ENCODE data around the gene DAAM2.

Gene DAAM2

GRCh38 chr6:39850736-39851297 lies 58.6 kb downstream of the DAAM2 start:
- DNase-seq, result no peak

DNA sequence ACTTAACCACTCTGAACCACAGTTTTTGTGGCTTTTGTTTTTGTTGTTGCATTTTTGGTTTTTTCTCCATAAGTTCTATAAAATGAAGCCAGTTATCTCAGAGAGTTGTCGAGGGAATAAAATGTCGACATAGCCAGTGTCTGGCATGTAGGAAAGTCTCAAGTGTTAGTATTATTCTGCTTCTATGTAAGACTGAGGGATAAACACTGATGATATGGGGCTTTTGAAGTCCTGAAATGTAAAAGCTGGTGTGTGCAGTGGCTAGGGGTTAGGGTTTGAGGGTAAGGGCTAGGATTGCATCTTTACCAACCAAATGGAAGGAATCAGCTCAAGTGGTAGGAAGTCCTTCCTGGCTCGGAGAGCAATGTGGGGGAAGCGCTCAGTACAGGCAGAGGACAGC lies 59.2 kb downstream of the DAAM2 start:
- DNase-seq, result no peak

DNA sequence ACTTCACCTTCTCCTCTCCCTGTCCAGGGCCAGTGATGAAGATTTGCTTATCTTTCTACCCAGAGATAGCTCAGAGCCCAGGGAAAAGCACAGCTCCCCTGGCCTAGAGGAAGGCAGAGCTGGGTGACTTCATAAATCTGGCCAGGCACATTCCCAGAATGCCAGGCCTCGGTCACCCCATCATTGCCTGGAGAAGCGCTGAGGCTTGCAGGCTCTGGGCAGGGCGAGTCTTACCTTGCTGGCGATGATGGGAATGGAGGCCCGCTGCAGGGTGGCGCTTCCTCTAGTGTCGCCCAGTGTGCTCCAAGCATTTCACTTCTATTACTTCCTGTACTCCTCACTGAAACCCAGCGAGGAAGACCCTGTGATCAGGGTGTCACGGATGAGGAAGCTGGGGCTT lies 60.1 kb downstream of the DAAM2 start:
- no peak for DNase-seq

GRCh38 chr6:39853604-39854003 lies 61.4 kb downstream of the DAAM2 start:
- DNase-seq, result no peak

DNA sequence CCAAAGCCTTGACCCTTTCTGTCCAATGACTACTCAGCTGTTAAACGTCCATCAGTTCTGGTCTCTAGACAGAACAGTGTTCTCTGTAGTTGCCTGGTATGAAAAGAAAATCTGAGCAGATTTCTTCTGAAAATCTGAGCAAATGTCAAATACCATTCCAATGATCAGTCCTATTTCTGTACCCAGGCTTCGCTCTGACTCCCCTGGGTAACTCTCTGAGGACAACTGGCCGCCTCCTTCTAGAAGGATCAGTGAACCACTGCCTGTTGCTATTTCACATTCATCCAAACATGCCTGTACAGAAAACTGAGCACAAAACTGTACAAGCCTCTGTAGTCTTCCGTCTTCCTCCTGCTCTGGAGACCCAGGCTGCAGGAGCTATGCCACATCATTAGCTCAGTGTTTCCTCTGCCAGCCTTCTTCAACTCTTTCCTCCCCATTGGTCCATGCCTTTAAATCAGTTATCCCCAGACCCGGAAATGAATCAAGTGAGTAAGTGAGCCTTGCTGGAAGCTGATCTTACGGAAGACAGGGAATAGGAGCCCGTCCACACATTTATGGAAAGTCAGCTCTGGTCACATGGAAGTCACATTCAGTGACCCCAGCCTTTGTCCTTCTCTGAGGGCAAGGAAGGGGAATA lies 63.3 kb downstream of the DAAM2 start:
- no peak for DNase-seq

DNA sequence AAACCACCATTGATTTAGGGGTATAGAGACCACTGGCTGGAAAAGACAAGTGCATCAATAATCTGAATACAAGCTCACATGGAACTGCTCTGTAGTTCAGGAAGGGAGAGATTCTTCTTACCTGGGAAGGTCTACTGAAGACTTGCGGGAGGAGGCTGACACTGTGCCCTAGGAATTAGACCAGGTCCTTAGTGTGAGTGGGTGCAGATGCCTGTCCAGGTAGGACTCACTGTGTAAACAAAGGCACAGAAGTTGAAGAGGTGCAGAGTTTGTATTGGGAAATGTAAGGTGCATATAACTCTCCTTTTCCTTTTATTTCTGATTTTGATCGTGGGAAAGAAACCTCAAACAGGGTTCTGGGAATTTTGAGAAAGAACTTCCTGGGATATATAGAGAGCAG lies 66.8 kb downstream of the DAAM2 start:
- no peak for DNase-seq

DNA sequence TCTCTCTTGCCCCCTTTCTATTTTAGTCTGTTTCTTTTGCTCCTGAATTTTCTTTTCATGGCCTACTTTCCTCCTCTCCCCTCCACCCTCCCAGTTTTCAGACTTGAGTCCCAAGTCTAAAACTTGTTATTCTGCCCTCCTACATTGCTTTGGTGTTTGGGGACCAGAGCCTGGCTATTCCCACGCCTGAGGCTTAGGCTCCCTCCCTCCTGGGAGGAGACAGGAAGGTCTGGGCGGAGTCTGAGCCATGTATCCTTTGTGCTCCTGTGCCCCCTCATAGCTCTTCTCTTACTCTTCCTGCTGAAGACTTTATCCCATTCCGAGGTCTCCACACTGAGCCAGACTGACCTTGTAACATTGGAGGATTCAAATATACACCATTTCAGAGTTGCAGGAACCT lies 69.5 kb downstream of the DAAM2 start:
- DNase-seq, result no peak

- no peak for DNase-seq
Measured at GRCh38 chr6:39865011-39865888, 73.1 kb downstream of the DAAM2 start.

GRCh38 chr6:39867592-39867991 lies 75.4 kb downstream of the DAAM2 start:
- no peak for DNase-seq

DNA sequence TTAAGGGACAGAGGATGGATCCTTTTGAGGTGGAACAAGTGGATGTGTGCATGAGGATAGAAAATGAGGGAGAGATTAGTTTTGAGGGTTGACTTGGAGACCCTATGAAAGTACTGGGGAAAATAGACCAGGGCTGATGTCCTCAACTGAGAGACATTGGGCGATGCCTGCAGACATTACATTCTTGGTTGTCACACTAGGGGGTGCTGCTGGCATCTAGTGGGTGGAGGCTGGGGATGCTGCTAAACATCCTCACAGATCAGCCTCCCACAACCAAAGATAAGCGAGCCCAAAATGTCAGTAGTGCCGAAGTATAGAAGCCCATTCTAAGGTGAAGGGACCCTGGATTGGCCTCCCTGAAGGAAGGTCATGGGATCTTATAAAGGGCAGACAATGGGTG lies 78.8 kb downstream of the DAAM2 start:
- DNase-seq, result no peak

DNA sequence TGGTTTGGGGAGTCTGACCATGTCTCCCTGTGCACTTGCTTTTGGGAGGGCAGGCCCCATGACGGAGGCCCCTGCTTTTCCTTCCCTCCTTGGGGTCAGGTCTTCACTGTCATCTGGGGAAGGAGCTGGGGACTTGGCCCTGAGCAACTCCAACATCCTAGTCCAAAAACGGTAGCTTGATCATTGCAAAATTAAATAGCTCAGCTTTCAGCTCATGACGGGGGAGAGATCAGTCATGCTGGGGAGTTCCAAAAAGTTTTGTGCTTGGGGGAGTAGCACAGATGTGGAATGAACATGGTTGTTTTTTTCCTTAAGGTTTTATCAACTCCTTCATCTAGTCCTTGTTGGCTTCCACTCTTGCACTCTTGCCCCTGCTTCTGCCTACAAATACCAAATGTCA lies 81.3 kb downstream of the DAAM2 start:
- DNase-seq, result no peak

- DNase-seq, result no peak
Measured at GRCh38 chr6:39876111-39876510, 83.9 kb downstream of the DAAM2 start.

DNA sequence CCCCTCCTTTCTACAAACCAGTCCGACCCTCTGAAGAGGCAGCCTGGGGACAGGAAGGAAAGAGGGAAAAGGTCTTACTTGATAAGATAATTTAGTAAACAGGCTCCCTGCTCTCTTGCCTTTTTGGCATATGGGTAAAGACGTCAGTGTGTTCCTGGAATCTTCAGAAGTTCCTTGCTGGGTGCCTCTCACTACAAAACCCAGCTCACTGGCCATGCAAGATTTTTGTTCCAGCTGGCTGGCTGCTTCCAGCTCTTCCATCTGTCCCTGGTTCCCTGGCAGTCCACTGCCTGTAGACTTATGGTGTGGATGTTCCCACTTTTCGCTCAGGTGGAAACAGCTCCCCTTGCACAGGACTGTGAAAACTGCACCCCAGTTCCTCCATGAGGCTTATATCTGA lies 84.7 kb downstream of the DAAM2 start:
- no peak for DNase-seq

DNA sequence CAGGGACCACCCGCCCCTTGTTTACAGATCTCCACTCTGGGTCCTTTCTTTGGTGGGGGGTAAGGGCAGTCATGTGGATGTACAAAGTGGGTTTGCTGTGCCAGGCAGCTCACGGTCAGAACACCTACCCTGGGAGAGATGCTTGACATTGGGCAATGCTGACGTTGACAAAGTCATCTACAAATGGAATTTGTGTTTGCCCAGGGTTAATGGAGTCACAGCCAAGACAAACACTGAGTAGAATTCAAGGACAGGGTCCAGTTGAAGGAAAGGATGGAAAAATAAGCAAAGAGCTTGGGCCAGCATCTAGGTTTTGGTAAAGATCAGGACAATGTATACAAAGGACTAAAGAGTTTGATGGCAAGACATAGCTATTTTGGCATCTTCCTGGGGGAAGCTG lies 87.4 kb downstream of the DAAM2 start:
- DNase-seq, result no peak

- peak; percentile 9 for DNase-seq
Measured at GRCh38 chr6:39880594-39880993, 88.4 kb downstream of the DAAM2 start.

GRCh38 chr6:39881851-39882530 lies 89.8 kb downstream of the DAAM2 start:
- no peak for DNase-seq

DNA sequence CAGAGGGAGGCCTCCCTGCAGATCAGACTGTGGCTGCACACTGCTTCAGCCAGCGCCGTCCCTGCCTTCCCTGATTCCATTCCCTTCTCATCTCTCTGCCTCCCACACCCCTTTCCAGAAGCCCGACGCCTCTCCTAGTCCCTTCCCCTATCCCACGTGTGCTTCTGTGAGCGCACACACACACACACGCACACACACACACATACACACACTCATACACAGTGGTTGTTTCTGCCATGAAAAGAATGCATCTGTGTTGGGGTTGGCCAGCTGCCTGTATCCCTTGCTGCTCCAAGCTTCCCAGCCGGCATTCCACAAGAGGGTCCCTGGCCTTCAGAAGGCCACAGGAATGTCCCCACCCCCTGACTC lies 90.3 kb downstream of the DAAM2 start:
- DNase-seq, result no peak

GRCh38 chr6:39884696-39885095 lies 92.5 kb downstream of the DAAM2 start:
- DNase-seq, result no peak

GRCh38 chr6:39885691-39886090 lies 93.5 kb downstream of the DAAM2 start:
- DNase-seq, result no peak

GRCh38 chr6:39886871-39887270 lies 94.7 kb downstream of the DAAM2 start:
- DNase-seq, result no peak

DNA sequence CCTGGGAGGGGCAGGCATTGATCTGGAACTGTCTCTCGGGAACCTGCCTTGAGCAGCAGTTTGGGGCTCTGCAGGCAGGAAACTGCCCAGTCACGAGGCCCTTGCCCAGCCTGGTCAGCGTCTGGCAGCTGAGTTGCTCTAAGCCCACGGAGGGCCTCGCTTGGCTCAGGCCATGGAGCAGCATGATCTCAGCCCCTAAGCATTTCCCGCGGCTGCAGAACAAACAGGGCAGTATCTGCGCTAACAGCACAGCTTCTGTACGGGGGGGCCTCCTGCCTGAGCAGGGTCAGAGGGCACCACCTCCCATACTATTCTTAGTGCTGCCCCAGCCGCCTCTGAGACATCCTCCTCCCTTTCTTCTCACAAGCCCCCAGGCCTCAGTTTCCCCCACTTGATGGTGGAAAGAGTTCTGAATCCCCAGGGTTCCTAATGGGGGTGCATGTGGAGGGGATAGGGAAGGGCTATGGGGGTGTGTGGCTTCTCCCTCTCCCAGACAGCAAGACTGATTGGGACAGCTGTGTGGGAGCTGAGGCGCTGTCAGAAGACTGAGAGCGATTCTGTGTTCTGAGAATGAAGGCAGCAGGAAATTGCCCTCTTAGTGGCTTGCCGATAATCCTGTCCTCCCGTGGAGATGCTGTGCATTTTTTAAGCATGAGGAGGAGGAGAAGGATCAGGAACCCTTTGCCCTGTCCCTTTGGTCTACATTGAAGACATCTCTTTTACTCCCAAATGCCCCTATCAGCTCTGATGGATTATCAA lies 95.7 kb downstream of the DAAM2 start:
- DNase-seq, result no peak

DNA sequence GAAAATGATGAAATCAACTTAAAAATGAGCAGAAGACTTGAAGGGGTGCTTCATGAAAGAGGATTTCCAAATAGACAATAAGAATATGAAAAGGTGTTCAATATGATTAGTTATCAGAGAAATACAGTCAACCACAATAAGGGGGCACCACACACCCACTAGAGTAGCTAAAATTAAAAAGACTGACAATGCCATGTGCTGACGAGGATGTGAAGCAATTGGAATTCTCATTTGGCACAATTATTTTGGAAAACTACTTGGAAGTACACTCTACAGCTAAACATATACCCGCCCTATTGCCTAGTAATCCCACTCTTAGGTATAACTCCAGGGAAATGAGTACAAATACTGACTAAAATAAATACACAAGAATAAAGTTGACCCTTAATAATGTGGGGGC lies 97.1 kb downstream of the DAAM2 start:
- DNase-seq, result no peak

GRCh38 chr6:39891353-39891752 lies 99.2 kb downstream of the DAAM2 start:
- no peak for DNase-seq

Data from NCI-H774 (cell line).